ENCODE data around the gene ID2. TPM values are rescaled to one million over a fixed set of nuclear protein-coding genes. Genes with fewer than 3 reads are reported as not detected.

Gene ID2
- 1,000 to 10,000 TPM in 2 of 3 donors, 100 to 1,000 TPM in 1; 816 to 1,425 (median 1,420) TPM for polyA plus RNA-seq

- H3K36me3 Mint-ChIP-seq: peaks cover 24 to 28% (median 25%) of the 10 kb centered on the region in 3 donors
- peaks cover 0 to 6% (median 0%) of the 10 kb centered on the region in 6 donors for H3K9me3 Mint-ChIP-seq
- peak within 1 kb of the TSS; percentile 93 to 98 (median 96) for H3K27ac Mint-ChIP-seq
- peak within 1 kb of the TSS; percentile 97 to 100 (median 98) for H3K4me3 Mint-ChIP-seq
- DNase-seq: peak; percentile 99
- peaks cover 42 to 55% of the 10 kb centered on the region in 2 donors for H3K4me1 Mint-ChIP-seq
- H3K27me3 Mint-ChIP-seq (ENCODE audit: low read depth in 3 of 3): peaks cover 35 to 53% (median 44%) of the 10 kb centered on the region in 3 donors
Measured at GRCh38 chr2:8681786-8682692, at the start of gene ID2. TSS of gene ID2 (plus strand) at chr2:8682056. CDS start at chr2:8682166, 110 bp downstream.

- H3K27me3 Mint-ChIP-seq (ENCODE audit: low read depth in 3 of 3): peaks cover 0 to 4% (median 2%) of the 10 kb centered on the region in 3 donors
- H3K4me1 Mint-ChIP-seq: peaks cover 8 to 12% of the 10 kb centered on the region in 2 donors
- H3K36me3 Mint-ChIP-seq: peaks cover 0 to 5% (median 0%) of the 10 kb centered on the region in 3 donors
- H3K4me3 Mint-ChIP-seq: no peak overlapping the region
- no peak overlapping the region for H3K27ac Mint-ChIP-seq
- no peaks in the 10 kb centered on the region for H3K9me3 Mint-ChIP-seq
- DNase-seq: no peak
Measured at GRCh38 chr2:8632755-8633154, 49.1 kb upstream of the ID2 start.

- peaks cover 0 to 5% (median 0%) of the 10 kb centered on the region in 3 donors for H3K36me3 Mint-ChIP-seq
- peaks cover 0 to 4% (median 2%) of the 10 kb centered on the region in 3 donors for H3K27me3 Mint-ChIP-seq (ENCODE audit: low read depth in 3 of 3)
- no peak overlapping the region for H3K27ac Mint-ChIP-seq
- no peak for DNase-seq
- peaks cover 8 to 12% of the 10 kb centered on the region in 2 donors for H3K4me1 Mint-ChIP-seq
- no peak overlapping the region for H3K4me3 Mint-ChIP-seq
- H3K9me3 Mint-ChIP-seq: no peaks in the 10 kb centered on the region
Measured at GRCh38 chr2:8633186-8633734, 48.6 kb upstream of the ID2 start.

GRCh38 chr2:8633735-8634313, 48.0 kb upstream of the ID2 start:
- Mint-ChIP-seq H3K9me3 (no peaks in the 10 kb centered on the region), H3K27ac (peak overlapping the region in 2 of 6 donors; percentile 62 to 77), H3K4me3 (no peak overlapping the region), H3K27me3 (ENCODE audit: low read depth in 3 of 3) (peaks cover 0 to 4% (median 2%) of the 10 kb centered on the region in 3 donors), H3K36me3 (peaks cover 0 to 5% (median 0%) of the 10 kb centered on the region in 3 donors), H3K4me1 (peaks cover 5 to 7% of the 10 kb centered on the region in 2 donors)
- no peak for DNase-seq

GRCh38 chr2:8634466-8635172, 47.2 kb upstream of the ID2 start:
- Mint-ChIP-seq H3K36me3 (peaks cover 0 to 5% (median 0%) of the 10 kb centered on the region in 3 donors), H3K4me1 (no peaks in the 10 kb centered on the region), H3K4me3 (no peak overlapping the region), H3K9me3 (no peaks in the 10 kb centered on the region), H3K27me3 (ENCODE audit: low read depth in 3 of 3) (peaks cover 0 to 4% (median 2%) of the 10 kb centered on the region in 3 donors), H3K27ac (peak overlapping the region in 3 of 6 donors; percentile 25 to 64 (median 34))
- DNase-seq: no peak

- Mint-ChIP-seq H3K27ac (no peak overlapping the region), H3K4me3 (no peak overlapping the region), H3K9me3 (no peaks in the 10 kb centered on the region), H3K4me1 (no peaks in the 10 kb centered on the region), H3K36me3 (peaks cover 0 to 5% (median 0%) of the 10 kb centered on the region in 3 donors), H3K27me3 (ENCODE audit: low read depth in 3 of 3) (peaks cover 0 to 3% (median 2%) of the 10 kb centered on the region in 3 donors)
- DNase-seq: no peak
Measured at GRCh38 chr2:8636041-8636491, 45.8 kb upstream of the ID2 start.

GRCh38 chr2:8636721-8637636, 44.9 kb upstream of the ID2 start:
- Mint-ChIP-seq H3K27me3 (ENCODE audit: low read depth in 3 of 3) (peaks cover 0 to 2% (median 1%) of the 10 kb centered on the region in 3 donors), H3K4me3 (no peak overlapping the region), H3K27ac (peak overlapping the region in 1 of 6 donors; percentile 40), H3K36me3 (peaks cover 0 to 5% (median 0%) of the 10 kb centered on the region in 3 donors), H3K9me3 (no peaks in the 10 kb centered on the region), H3K4me1 (no peaks in the 10 kb centered on the region)
- no peak for DNase-seq

- DNase-seq: no peak
- peaks cover 0 to 2% (median 1%) of the 10 kb centered on the region in 3 donors for H3K27me3 Mint-ChIP-seq (ENCODE audit: low read depth in 3 of 3)
- no peak overlapping the region for H3K4me3 Mint-ChIP-seq
Measured at GRCh38 chr2:8638327-8638726, 43.5 kb upstream of the ID2 start.

GRCh38 chr2:8639122-8639635, 42.7 kb upstream of the ID2 start:
- Mint-ChIP-seq H3K36me3 (peaks cover 0 to 3% (median 0%) of the 10 kb centered on the region in 3 donors), H3K4me3 (no peak overlapping the region), H3K9me3 (no peaks in the 10 kb centered on the region), H3K4me1 (peaks cover 0 to 2% of the 10 kb centered on the region in 2 donors), H3K27me3 (ENCODE audit: low read depth in 3 of 3) (peaks cover 0 to 2% (median 0%) of the 10 kb centered on the region in 3 donors), H3K27ac (no peak overlapping the region)
- DNase-seq: no peak

More at GRCh38 chr2:8638327-8638726, 43.5 kb upstream of the ID2 start:
- peaks cover 0 to 5% (median 0%) of the 10 kb centered on the region in 3 donors for H3K36me3 Mint-ChIP-seq
- H3K9me3 Mint-ChIP-seq: no peaks in the 10 kb centered on the region
- H3K4me1 Mint-ChIP-seq: no peaks in the 10 kb centered on the region
- H3K27ac Mint-ChIP-seq: no peak overlapping the region

GRCh38 chr2:8640498-8640897, 41.4 kb upstream of the ID2 start:
- peaks cover 0 to 2% (median 0%) of the 10 kb centered on the region in 3 donors for H3K27me3 Mint-ChIP-seq (ENCODE audit: low read depth in 3 of 3)
- H3K4me3 Mint-ChIP-seq: no peak overlapping the region
- no peak overlapping the region for H3K27ac Mint-ChIP-seq
- no peaks in the 10 kb centered on the region for H3K9me3 Mint-ChIP-seq
- DNase-seq: no peak
- no peaks in the 10 kb centered on the region for H3K36me3 Mint-ChIP-seq
- peaks cover 3 to 6% of the 10 kb centered on the region in 2 donors for H3K4me1 Mint-ChIP-seq

GRCh38 chr2:8641301-8641965, 40.4 kb upstream of the ID2 start:
- no peak overlapping the region for H3K27ac Mint-ChIP-seq
- no peak overlapping the region for H3K4me3 Mint-ChIP-seq
- no peak for DNase-seq
- H3K9me3 Mint-ChIP-seq: no peaks in the 10 kb centered on the region
- peaks cover 0 to 2% (median 0%) of the 10 kb centered on the region in 3 donors for H3K27me3 Mint-ChIP-seq (ENCODE audit: low read depth in 3 of 3)
- H3K4me1 Mint-ChIP-seq: peaks cover 3 to 13% of the 10 kb centered on the region in 2 donors
- peaks cover 0 to 3% (median 0%) of the 10 kb centered on the region in 3 donors for H3K36me3 Mint-ChIP-seq
